GM12872 (cell line): Measurements from ENCODE around the gene SARS1.

Experiments used
- TF ChIP-seq, protein P1 (sequence below): IDR thresholded peaks from 3 replicates; pipeline ENCODE4 v1.5.1; 2011; ENCODE audit warnings: low read depth, mild to moderate bottlenecking, low read length, moderate library complexity; ENCODE audit not compliant: insufficient read depth

The SARS1 gene

DNA sequence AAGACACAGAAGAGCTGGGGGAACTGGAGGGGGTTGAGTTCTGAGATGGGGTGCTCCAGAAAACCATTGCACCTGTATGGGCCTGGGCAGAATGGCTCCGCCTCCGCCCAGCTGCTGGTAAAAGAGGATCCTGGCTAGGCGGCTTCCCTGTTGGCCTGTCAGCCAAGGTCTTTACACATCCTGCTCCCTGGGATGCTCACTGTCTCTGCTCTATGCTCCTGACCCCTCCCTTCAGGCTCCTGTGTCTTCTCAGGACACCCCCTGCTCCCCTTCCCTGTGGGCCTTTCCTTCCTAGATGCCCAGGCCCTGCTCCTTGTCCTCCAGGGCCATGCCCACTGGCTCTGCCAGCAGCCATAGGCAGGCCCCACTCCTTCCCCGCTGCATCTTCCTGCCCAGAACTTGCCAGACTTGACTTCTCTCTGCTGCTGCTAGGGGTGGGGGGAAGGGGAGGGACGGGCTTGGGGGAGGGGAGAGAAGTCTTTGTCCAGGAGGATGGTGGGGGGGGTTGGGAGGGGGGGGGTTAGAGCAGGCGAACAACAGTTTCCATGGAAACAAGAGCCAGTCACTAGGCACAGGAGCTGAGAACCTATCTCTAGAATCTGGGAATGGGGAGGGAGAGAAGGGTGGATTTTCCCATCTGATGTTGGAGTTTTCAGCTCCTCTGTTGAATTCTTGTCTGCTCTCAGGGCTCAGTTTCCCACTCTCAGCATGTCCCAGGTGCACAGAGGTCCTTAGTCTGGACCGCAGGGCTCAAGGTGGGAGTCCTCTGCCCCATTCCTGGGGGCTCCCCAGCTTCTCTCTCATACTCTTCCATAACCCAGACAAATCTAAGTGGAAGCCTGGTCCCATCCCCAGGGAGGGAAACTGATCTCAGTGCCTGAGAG is 46.2 kb downstream of the SARS1 start:
- TF ChIP-seq, protein P1, sequence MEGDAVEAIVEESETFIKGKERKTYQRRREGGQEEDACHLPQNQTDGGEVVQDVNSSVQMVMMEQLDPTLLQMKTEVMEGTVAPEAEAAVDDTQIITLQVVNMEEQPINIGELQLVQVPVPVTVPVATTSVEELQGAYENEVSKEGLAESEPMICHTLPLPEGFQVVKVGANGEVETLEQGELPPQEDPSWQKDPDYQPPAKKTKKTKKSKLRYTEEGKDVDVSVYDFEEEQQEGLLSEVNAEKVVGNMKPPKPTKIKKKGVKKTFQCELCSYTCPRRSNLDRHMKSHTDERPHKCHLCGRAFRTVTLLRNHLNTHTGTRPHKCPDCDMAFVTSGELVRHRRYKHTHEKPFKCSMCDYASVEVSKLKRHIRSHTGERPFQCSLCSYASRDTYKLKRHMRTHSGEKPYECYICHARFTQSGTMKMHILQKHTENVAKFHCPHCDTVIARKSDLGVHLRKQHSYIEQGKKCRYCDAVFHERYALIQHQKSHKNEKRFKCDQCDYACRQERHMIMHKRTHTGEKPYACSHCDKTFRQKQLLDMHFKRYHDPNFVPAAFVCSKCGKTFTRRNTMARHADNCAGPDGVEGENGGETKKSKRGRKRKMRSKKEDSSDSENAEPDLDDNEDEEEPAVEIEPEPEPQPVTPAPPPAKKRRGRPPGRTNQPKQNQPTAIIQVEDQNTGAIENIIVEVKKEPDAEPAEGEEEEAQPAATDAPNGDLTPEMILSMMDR, result no peak

DNA sequence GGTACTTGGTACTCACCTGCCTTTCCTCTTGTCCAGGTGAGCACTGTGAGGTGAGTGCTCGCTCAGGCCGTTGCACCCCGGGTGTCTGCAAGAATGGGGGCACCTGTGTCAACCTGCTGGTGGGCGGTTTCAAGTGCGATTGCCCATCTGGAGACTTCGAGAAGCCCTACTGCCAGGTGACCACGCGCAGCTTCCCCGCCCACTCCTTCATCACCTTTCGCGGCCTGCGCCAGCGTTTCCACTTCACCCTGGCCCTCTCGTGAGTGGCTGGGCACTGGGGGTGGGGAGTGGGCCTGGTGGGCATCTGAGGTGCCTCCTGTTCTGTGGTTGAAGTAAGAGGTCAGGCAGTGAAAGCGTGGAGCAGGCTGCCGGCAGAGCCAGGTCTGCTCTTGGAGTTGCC is 47.3 kb downstream of the SARS1 start:
- TF ChIP-seq, protein P1, result no peak

DNA sequence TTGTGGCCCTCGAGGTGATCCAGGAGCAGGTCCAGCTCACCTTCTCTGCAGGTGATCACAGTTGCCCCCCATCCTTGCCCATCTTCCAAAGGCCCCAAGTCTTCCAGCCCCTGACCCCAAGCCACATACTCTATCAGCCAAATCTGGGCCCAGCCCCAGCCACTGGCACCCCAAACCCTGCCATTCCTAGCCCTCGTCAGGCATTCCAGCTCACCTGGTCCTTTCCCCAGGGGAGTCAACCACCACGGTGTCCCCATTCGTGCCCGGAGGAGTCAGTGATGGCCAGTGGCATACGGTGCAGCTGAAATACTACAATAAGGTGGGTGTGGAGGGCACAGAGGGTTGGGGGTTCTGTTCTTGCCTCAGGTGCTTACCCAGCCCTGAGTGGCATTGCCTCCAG is 47.9 kb downstream of the SARS1 start:
- TF ChIP-seq, protein P1, result no peak

DNA sequence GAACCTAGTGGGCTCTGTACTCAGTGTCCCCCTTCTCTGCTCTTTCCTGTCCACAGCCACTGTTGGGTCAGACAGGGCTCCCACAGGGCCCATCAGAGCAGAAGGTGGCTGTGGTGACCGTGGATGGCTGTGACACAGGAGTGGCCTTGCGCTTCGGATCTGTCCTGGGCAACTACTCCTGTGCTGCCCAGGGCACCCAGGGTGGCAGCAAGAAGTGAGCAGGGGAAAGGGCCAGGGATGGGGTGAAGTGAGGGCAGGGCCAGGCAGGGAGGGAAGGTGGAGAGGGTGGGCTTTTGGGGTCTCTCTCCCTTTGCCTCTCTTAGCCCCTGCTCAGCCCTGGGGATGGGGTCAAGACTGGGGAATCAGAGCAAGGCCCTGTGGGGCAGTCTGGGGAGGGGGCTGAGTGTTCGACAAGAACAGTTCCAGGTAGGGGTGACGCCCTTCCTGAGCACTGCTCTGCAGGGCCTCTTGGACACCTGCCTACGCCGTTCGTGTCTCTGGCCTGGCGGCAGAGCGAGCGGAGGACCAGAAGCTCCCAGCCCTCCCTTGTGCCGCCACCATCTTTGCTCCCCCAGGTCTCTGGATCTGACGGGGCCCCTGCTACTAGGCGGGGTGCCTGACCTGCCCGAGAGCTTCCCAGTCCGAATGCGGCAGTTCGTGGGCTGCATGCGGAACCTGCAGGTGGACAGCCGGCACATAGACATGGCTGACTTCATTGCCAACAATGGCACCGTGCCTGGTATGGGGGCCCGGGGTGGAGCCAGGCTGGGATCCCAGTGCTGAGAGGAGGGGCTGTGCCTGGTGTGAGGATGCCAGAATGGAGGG is 48.7 kb downstream of the SARS1 start:
- TF ChIP-seq, protein P1, result no peak

DNA sequence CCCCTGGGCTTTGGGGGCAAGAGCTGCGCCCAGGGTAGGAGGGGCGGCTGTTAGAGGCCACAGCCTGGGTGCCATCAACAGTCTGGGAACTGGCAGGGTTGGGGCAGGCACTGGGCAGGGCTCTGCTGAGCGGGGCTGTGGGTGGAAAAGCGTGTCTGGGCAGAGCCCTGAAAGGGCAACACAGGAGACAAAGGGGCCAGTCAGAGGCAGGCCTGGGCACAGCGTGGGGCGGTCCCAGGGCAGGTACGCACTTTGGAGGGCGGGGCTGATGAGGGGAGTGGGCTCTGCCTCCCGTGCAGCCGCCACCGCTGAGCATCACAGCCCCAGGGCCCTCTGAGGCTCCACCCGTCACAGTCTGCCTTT is 49.5 kb downstream of the SARS1 start:
- TF ChIP-seq, protein P1, result no peak

DNA sequence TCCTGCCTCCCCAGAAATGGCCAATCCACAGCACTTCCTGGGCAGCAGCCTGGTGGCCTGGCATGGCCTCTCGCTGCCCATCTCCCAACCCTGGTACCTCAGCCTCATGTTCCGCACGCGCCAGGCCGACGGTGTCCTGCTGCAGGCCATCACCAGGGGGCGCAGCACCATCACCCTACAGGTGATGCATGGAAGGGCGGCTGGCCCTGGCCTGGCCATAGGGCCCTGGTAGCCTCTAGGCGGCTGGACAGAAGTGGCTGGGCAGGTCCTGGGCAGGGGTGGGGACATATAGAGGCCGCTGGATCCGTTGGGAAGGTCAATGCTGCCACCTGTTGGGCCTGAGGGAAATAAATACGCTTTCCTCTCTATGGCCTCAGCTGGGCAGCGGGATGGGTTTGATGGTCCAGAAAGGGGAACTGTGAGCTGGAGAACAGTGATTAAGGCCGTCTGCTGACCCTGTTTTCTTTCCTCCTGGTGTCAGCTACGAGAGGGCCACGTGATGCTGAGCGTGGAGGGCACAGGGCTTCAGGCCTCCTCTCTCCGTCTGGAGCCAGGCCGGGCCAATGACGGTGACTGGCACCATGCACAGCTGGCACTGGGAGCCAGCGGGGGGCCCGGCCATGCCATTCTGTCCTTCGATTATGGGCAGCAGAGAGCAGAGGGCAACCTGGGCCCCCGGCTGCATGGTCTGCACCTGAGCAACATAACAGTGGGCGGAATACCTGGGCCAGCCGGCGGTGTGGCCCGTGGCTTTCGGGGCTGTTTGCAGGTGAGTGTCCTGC is 50.1 kb downstream of the SARS1 start:
- TF ChIP-seq, protein P1, result peak; percentile 98

DNA sequence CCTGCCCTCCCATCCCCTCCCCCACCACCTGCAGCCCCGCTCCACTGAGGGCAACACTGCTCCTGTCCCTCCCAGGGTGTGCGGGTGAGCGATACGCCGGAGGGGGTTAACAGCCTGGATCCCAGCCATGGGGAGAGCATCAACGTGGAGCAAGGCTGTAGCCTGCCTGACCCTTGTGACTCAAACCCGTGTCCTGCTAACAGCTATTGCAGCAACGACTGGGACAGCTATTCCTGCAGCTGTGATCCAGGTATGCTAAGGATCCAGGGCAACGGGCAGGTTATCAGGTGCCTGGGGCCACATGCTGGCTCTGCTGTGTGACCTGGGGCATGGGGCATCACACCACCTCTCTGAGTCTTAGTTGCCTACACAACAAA is 50.6 kb downstream of the SARS1 start:
- TF ChIP-seq, protein P1, result no peak
